Sigmoid colon (tissue), 7 donors: ENCODE data around the gene CD300E. TPM values are rescaled to one million over a fixed set of nuclear protein-coding genes. Genes with fewer than 3 reads are reported as not detected.

Experiments
- DNase-seq: peaks from one replicate; pipeline ENCODE4 v3.0.0-alpha.2; 2019
- H3K27ac ChIP-seq, 4 donors: fragments of 200-600 bp; sonication (generic); one replicate each; pipeline ENCODE4 v1.5.1; 2016 to 2019; ENCODE audit warnings: mild to moderate bottlenecking in 1 of 4
- H3K27me3 ChIP-seq, 3 donors: fragments of 200-600 bp; sonication (generic); one replicate each; pipeline ENCODE4 v1.5.1; 2019; ENCODE audit warnings: mild to moderate bottlenecking in 1 of 3
- H3K36me3 ChIP-seq, 4 donors: fragments of 200-600 bp; sonication (generic); one replicate each; pipeline ENCODE4 v1.5.1; 2016 to 2019
- H3K4me1 ChIP-seq, 4 donors: fragments of 200-600 bp; sonication (generic); one replicate each; pipeline ENCODE4 v1.5.1; 2017 to 2019
- H3K4me3 ChIP-seq, 4 donors: fragments of 200-600 bp; sonication (generic); one replicate each; pipeline ENCODE4 v1.5.1; 2017 to 2019; ENCODE audit warnings: mild to moderate bottlenecking in 2 of 4, moderate library complexity in 1 of 4
- H3K9me3 ChIP-seq, 4 donors: fragments of 200-600 bp in 3 of 4; sonication (generic) in 3 of 4; one replicate each; pipeline versions ENCODE4 v1.5.1 to v1.6.1; 2013 to 2019
- CTCF ChIP-seq, 4 experiments: fragments of 450-650 bp in 3 of 4; fragments of 200-600 bp in 1 of 4; IDR thresholded peaks; one replicate each; pipeline ENCODE4 v1.5.1; 2016 to 2019; ENCODE audit warnings: antibody characterized with exemption in 4 of 4, mild to moderate bottlenecking in 3 of 4, moderate library complexity in 2 of 4
- EP300 ChIP-seq, 4 donors: sonication (generic); formaldehyde crosslinking; IDR thresholded peaks; one replicate each; pipeline ENCODE4 v1.6.1; 2017; ENCODE audit warnings: antibody characterized with exemption in 4 of 4
- POLR2A ChIP-seq, 2 donors: fragments of 450-650 bp; IDR thresholded peaks; one replicate each; pipeline ENCODE4 v1.6.1; 2016; ENCODE audit warnings: antibody characterized with exemption in 2 of 2, mild to moderate bottlenecking in 2 of 2, moderate library complexity in 2 of 2
- POLR2AphosphoS5 ChIP-seq, 4 donors: sonication (generic); formaldehyde crosslinking; IDR thresholded peaks; one replicate each; pipeline ENCODE4 v1.6.1; 2017; ENCODE audit warnings: antibody characterized with exemption in 4 of 4
- WGBS, 2 donors: extraction: QIAGEN DNeasy Blood & Tissue Kit; methylation state at CpG; one replicate each; pipeline ENCODE4 v1.1.7; 2013; 5-methylcytosine and 5-hydroxymethylcytosine counted together
- intact Hi-C: fragments of 100-400 bp; cut with DNase I; formaldehyde crosslinking; loops from one replicate; pipeline ENCODE4 v1.15.1; 2023
- polyA plus RNA-seq, 3 donors: library from polyadenylated mRNA; stranded (reverse); fragments of 200-250 nt; gene quantifications; one replicate each; pipeline ENCODE4 v1.2.3, GENCODE V29; 2013
- total RNA-seq, 4 donors: library from RNA; depleted of rRNA; stranded (reverse); fragments of >200 nt; gene quantifications; one replicate each; pipeline ENCODE4 v1.1.0, GENCODE V29; 2016
- donor health status: healthy with polysubstance abuse.
- donor health status: Bipolar disorder and iron deficiency.
- donor health status: healthy.

Gene CD300E
- total and polyA plus RNA-seq, 7 donors = under 0.01 to 2.4 (median 0.69) TPM; not detected in 1

GRCh38 chr17:74647871-74648672, 24.5 kb upstream of the CD300E start:
- Histone ChIP-seq H3K4me1 (peaks cover 0 to 8% (median 0%) of the 10 kb centered on the region in 4 donors), H3K4me3 (no peak overlapping the region), H3K9me3 (no peaks in the 10 kb centered on the region), H3K36me3 (no peaks in the 10 kb centered on the region), H3K27ac (no peak overlapping the region), H3K27me3 (peaks cover 0 to 6% (median 2%) of the 10 kb centered on the region in 3 donors)
- 70 to 75% methylated on average over 9 of the region's 9 CpGs for WGBS, 2 donors
- intact Hi-C loops = no loop called here
- DNase-seq = no peak
- TF ChIP-seq POLR2A (IDR thresholded peaks at IDR 0.05) (no peak), POLR2AphosphoS5 (IDR thresholded peaks at IDR 0.05) (peak in 1 of 4 donors; percentile 71)

GRCh38 chr17:74646231-74646630, 22.7 kb upstream of the CD300E start:
- H3K27me3 ChIP-seq = no peaks in the 10 kb centered on the region
- no peak overlapping the region for H3K4me3 ChIP-seq
- TF ChIP-seq POLR2AphosphoS5 (IDR thresholded peaks at IDR 0.05) (no peak), CTCF (IDR thresholded peaks at IDR 0.05) (no peak), POLR2A (IDR thresholded peaks at IDR 0.05) (no peak), EP300 (IDR thresholded peaks at IDR 0.05) (no peak)
- intact Hi-C loops = no loop called here
- H3K9me3 ChIP-seq = no peaks in the 10 kb centered on the region
- no peak overlapping the region for H3K27ac ChIP-seq
- no peak for DNase-seq
- peaks cover 0 to 8% (median 0%) of the 10 kb centered on the region in 4 donors for H3K4me1 ChIP-seq
- no peaks in the 10 kb centered on the region for H3K36me3 ChIP-seq
- 52 to 60% methylated on average over 3 of the region's 3 CpGs for WGBS, 2 donors

GRCh38 chr17:74645010-74645409, 21.5 kb upstream of the CD300E start:
- Histone ChIP-seq H3K9me3 (no peaks in the 10 kb centered on the region), H3K27ac (no peak overlapping the region), H3K4me3 (no peak overlapping the region), H3K36me3 (no peaks in the 10 kb centered on the region), H3K27me3 (peaks cover 0 to 5% (median 0%) of the 10 kb centered on the region in 3 donors), H3K4me1 (peaks cover 0 to 8% (median 0%) of the 10 kb centered on the region in 4 donors)
- TF ChIP-seq POLR2AphosphoS5 (IDR thresholded peaks at IDR 0.05) (no peak), EP300 (IDR thresholded peaks at IDR 0.05) (no peak), CTCF (IDR thresholded peaks at IDR 0.05) (no peak)
- 67 to 82% methylated on average over 2 of the region's 2 CpGs for WGBS, 2 donors
- intact Hi-C loops = no loop called here
- DNase-seq = no peak

GRCh38 chr17:74644419-74644818, 20.9 kb upstream of the CD300E start:
- H3K27me3 ChIP-seq = peaks cover 0 to 5% (median 0%) of the 10 kb centered on the region in 3 donors
- 84 to 85% methylated on average over 2 of the region's 2 CpGs for WGBS, 2 donors

More at GRCh38 chr17:74644419-74644818, 20.9 kb upstream of the CD300E start:
- no peak for TF ChIP-seq POLR2AphosphoS5 (IDR thresholded peaks at IDR 0.05)
- no peak for TF ChIP-seq POLR2A (IDR thresholded peaks at IDR 0.05)
- no peak for TF ChIP-seq EP300 (IDR thresholded peaks at IDR 0.05)
- TF ChIP-seq CTCF (IDR thresholded peaks at IDR 0.05) = no peak
- no peaks in the 10 kb centered on the region for H3K9me3 ChIP-seq
- no peaks in the 10 kb centered on the region for H3K36me3 ChIP-seq
- H3K27ac ChIP-seq = no peak overlapping the region
- no peak overlapping the region for H3K4me3 ChIP-seq
- no peak for DNase-seq
- intact Hi-C loops = no loop called here
- peaks cover 0 to 8% (median 0%) of the 10 kb centered on the region in 4 donors for H3K4me1 ChIP-seq
